Sigmoid colon (tissue), 4 donors: ENCODE results near the gene RNF166.

ENCODE experiments used
- CTCF ChIP-seq, 4 experiments: fragments of 450-650 bp in 3 of 4; fragments of 200-600 bp in 1 of 4; IDR thresholded peaks; one replicate each; pipeline ENCODE4 v1.5.1; 2016 to 2019; ENCODE audit warnings: antibody characterized with exemption in 4 of 4, mild to moderate bottlenecking in 3 of 4, moderate library complexity in 2 of 4
- POLR2A ChIP-seq, 2 donors: fragments of 450-650 bp; IDR thresholded peaks; one replicate each; pipeline ENCODE4 v1.6.1; 2016; ENCODE audit warnings: antibody characterized with exemption in 2 of 2, mild to moderate bottlenecking in 2 of 2, moderate library complexity in 2 of 2
- POLR2AphosphoS5 ChIP-seq, 4 donors: sonication (generic); formaldehyde crosslinking; IDR thresholded peaks; one replicate each; pipeline ENCODE4 v1.6.1; 2017; ENCODE audit warnings: antibody characterized with exemption in 4 of 4

- TF ChIP-seq CTCF (IDR thresholded peaks at IDR 0.05) (no peak), POLR2AphosphoS5 (IDR thresholded peaks at IDR 0.05) (no peak), POLR2A (IDR thresholded peaks at IDR 0.05) (no peak)
Measured at GRCh38 chr16:88699180-88699579, 7.0 kb downstream of the RNF166 start.
